HCT116 (cell line): ENCODE results near the gene RAVER1.

ENCODE experiments used
- EZH2 ChIP-seq: fragments of 200-600 bp; sonication (generic); IDR thresholded peaks from 2 replicates; pipeline ENCODE4 v1.6.1; 2017; ENCODE audit warnings: antibody characterized with exemption, mixed run types
- EZH2phosphoT487 ChIP-seq: fragments of 200-600 bp; IDR thresholded peaks from 2 replicates; pipeline ENCODE4 v1.6.1; 2018; ENCODE audit warnings: antibody characterized with exemption, borderline replicate concordance
- FOSL1 ChIP-seq: IDR thresholded peaks from 2 replicates; pipeline ENCODE4 v1.6.1; 2012; ENCODE audit warnings: low read depth
- JUND ChIP-seq: IDR thresholded peaks from 2 replicates; pipeline ENCODE4 v1.6.1; 2012
- POLR2A ChIP-seq: IDR thresholded peaks from 2 replicates; pipeline ENCODE4 v1.7.0; 2011; ENCODE audit warnings: borderline replicate concordance; ENCODE audit not compliant: insufficient read depth, insufficient read length; ENCODE audit errors: extremely low read depth
- RAD21 ChIP-seq: IDR thresholded peaks from 2 replicates; pipeline ENCODE4 v1.6.1; 2012; ENCODE audit warnings: low read depth, mild to moderate bottlenecking
- ZBTB33 ChIP-seq: IDR thresholded peaks from 2 replicates; pipeline ENCODE4 v1.6.1; 2011; ENCODE audit warnings: mild to moderate bottlenecking, low read length, moderate library complexity; ENCODE audit not compliant: insufficient replicate concordance; ENCODE audit errors: extremely low read depth
- TF ChIP-seq, protein P1 (sequence below): IDR thresholded peaks from 2 replicates; pipeline ENCODE4 v1.6.1; 2012
- TF ChIP-seq, protein P2 (sequence below), 3 experiments: fragments of 200-600 bp in 1 of 3; sonication (generic) in 1 of 3; IDR thresholded peaks in 2 of 3; conservative IDR thresholded peaks in 1 of 3; 2 replicates each; pipeline ENCODE4 v1.5.1; 2012 to 2017; ENCODE audit warnings: low read depth in 2 of 3, low read length in 2 of 3, antibody characterized with exemption in 1 of 3, borderline replicate concordance in 1 of 3, control low read depth in 1 of 3, mild to moderate bottlenecking in 1 of 3, mixed read lengths in 1 of 3, mixed run types in 1 of 3, moderate library complexity in 1 of 3; ENCODE audit not compliant: insufficient read depth in 1 of 3

DNA sequence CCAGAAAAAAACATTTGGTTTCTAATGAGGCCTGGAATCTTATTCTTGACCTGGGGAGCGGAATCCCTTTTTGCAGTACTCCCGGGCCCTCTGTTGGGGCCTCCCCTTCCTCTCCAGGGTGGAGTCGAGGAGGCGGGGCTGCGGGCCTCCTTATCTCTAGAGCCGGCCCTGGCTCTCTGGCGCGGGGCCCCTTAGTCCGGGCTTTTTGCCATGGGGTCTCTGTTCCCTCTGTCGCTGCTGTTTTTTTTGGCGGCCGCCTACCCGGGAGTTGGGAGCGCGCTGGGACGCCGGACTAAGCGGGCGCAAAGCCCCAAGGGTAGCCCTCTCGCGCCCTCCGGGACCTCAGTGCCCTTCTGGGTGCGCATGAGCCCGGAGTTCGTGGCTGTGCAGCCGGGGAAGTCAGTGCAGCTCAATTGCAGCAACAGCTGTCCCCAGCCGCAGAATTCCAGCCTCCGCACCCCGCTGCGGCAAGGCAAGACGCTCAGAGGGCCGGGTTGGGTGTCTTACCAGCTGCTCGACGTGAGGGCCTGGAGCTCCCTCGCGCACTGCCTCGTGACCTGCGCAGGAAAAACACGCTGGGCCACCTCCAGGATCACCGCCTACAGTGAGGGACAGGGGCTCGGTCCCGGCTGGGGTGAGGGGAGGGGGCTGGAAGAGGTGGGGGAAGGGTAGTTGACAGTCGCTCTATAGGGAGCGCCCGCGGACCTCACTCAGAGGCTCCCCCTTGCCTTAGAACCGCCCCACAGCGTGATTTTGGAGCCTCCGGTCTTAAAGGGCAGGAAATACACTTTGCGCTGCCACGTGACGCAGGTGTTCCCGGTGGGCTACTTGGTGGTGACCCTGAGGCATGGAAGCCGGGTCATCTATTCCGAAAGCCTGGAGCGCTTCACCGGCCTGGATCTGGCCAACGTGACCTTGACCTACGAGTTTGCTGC is 46.3 kb downstream of the RAVER1 start, which contains the start of gene ICAM4:
- TF ChIP-seq, protein P1, sequence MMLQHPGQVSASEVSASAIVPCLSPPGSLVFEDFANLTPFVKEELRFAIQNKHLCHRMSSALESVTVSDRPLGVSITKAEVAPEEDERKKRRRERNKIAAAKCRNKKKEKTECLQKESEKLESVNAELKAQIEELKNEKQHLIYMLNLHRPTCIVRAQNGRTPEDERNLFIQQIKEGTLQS: no peak
- TF ChIP-seq JUND (no peak), FOSL1 (no peak), ZBTB33 (no peak), EZH2phosphoT487 (no peak), POLR2A (no peak), EZH2 (no peak), RAD21 (no peak)
- TF ChIP-seq, protein P2, sequence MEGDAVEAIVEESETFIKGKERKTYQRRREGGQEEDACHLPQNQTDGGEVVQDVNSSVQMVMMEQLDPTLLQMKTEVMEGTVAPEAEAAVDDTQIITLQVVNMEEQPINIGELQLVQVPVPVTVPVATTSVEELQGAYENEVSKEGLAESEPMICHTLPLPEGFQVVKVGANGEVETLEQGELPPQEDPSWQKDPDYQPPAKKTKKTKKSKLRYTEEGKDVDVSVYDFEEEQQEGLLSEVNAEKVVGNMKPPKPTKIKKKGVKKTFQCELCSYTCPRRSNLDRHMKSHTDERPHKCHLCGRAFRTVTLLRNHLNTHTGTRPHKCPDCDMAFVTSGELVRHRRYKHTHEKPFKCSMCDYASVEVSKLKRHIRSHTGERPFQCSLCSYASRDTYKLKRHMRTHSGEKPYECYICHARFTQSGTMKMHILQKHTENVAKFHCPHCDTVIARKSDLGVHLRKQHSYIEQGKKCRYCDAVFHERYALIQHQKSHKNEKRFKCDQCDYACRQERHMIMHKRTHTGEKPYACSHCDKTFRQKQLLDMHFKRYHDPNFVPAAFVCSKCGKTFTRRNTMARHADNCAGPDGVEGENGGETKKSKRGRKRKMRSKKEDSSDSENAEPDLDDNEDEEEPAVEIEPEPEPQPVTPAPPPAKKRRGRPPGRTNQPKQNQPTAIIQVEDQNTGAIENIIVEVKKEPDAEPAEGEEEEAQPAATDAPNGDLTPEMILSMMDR (IDR thresholded peaks at IDR 0.05 in 2 of 3, conservative IDR thresholded peaks at IDR 0.05 in 1 of 3; ENCODE audit: borderline replicate concordance in 1 of 3, insufficient read depth in 1 of 3, low read depth in 2 of 3, low read length in 2 of 3): no peak
